HCT116 (cell line): ENCODE measurements around the gene ZBTB34. TPM values are rescaled to one million over a fixed set of nuclear protein-coding genes. Genes with fewer than 3 reads are reported as not detected.

Experiments used
- ATAC-seq: fragments of 200-7000 bp; cut with Tn5 transposase; 2 replicates; pipeline ENCODE4 v1.9.1; 2020; ENCODE audit warnings: mild to moderate bottlenecking, moderate library complexity
- BruUV-seq: library from RNA; stranded (reverse); fragments of 400-500 nt; replicated peaks from 2 replicates; lab custom pipeline; 2021; lab: Mats Ljungman, UMichigan
- CTCF ChIA-PET: fragments of 300-600 bp; sonication (Branson Sonifier 250); formaldehyde crosslinking; loops from one replicate; lab custom pipeline; 2021; ENCODE audit warnings: antibody characterized with exemption; lab: Charles Lee
- POLR2A ChIA-PET: fragments of 300-600, 350-600 bp; sonication (Branson Sonifier 250); formaldehyde crosslinking; loops from one replicate; lab custom pipeline; 2021; ENCODE audit warnings: antibody characterized with exemption; lab: Charles Lee
- RAD21 ChIA-PET, 2 experiments: fragments of 300-600 bp; sonication (Branson Sonifier 250); formaldehyde crosslinking; loops; one replicate each; lab custom pipeline; 2023; ENCODE audit warnings: low total read pairs in 2 of 2; ENCODE audit not compliant: uncharacterized antibody in 2 of 2, unreplicated experiment in 2 of 2, low non-redundant PET in 1 of 2; lab: Charles Lee
- DNase-seq: peaks from one replicate; pipeline ENCODE4 v3.0.0-alpha.2; 2010; ENCODE audit warnings: low read depth, low spot score
- H2AFZ ChIP-seq: fragments of 200-600 bp; shearing (Covaris generic), sonication (generic); 2 replicates; pipeline ENCODE4 v1.6.1; 2017; ENCODE audit warnings: low read depth, mixed run types, mixed read lengths, antibody characterized with exemption, low read length; ENCODE audit not compliant: poor library complexity, severe bottlenecking
- H3K27ac ChIP-seq: 2 replicates; pipeline ENCODE4 v1.5.1; 2012; ENCODE audit warnings: low read depth, low read length
- H3K27me3 ChIP-seq: fragments of 200-600 bp; sonication (generic); 2 replicates; pipeline ENCODE4 v1.6.1; 2016; ENCODE audit warnings: mixed run types, low read length, mixed read lengths; ENCODE audit not compliant: insufficient read depth
- H3K36me3 ChIP-seq, 2 experiments: fragments of 200-500 bp in 1 of 2; fragments of 200-600 bp in 1 of 2; sonication (Bioruptor generic) in 1 of 2; sonication (generic) in 1 of 2; 2 replicates each; pipeline versions ENCODE4 v1.5.1 to v1.6.1; 2014 to 2016; ENCODE audit warnings: low read length in 2 of 2, inconsistent platforms in 1 of 2, mixed read lengths in 1 of 2, mixed run types in 1 of 2; ENCODE audit not compliant: insufficient read depth in 2 of 2, control insufficient read depth in 1 of 2
- H3K4me1 ChIP-seq, 2 experiments: fragments of 200-600 bp in 1 of 2; sonication (generic) in 1 of 2; 2 replicates each; pipeline versions ENCODE4 v1.5.1 to v1.6.1; 2012 to 2017; ENCODE audit warnings: low read length in 2 of 2, inconsistent platforms in 1 of 2, mild to moderate bottlenecking in 1 of 2, mixed read lengths in 1 of 2, mixed run types in 1 of 2, moderate library complexity in 1 of 2; ENCODE audit not compliant: insufficient read depth in 2 of 2, control insufficient read depth in 1 of 2
- H3K4me2 ChIP-seq: fragments of 200-600 bp; sonication (generic); 2 replicates; pipeline ENCODE4 v1.6.1; 2017; ENCODE audit warnings: mixed run types, low read length, mixed read lengths
- H3K4me3 ChIP-seq, 2 experiments: fragments of 200-600 bp in 1 of 2; sonication (generic) in 1 of 2; replicated peaks in 1 of 2; 2 replicates each; pipeline ENCODE4 v1.5.1; 2011 to 2016; ENCODE audit warnings: low read length in 2 of 2, control low read depth in 1 of 2, low read depth in 1 of 2, mild to moderate bottlenecking in 1 of 2, mixed read lengths in 1 of 2, mixed run types in 1 of 2
- H3K79me2 ChIP-seq: fragments of 200-600 bp; sonication (generic); 2 replicates; pipeline ENCODE4 v1.6.1; 2017; ENCODE audit warnings: mild to moderate bottlenecking, mixed run types, low read length, moderate library complexity, mixed read lengths; ENCODE audit not compliant: insufficient read depth
- H3K9ac ChIP-seq: fragments of 200-600 bp; sonication (generic); 2 replicates; pipeline ENCODE4 v1.6.1; 2016; ENCODE audit warnings: low read length, mixed read lengths
- H3K9me2 ChIP-seq: fragments of 200-600 bp; sonication (generic), shearing (Covaris generic); 2 replicates; pipeline ENCODE4 v1.6.1; 2017; ENCODE audit warnings: mixed run types, mild to moderate bottlenecking, moderate library complexity; ENCODE audit not compliant: insufficient read depth
- H3K9me3 ChIP-seq, 2 experiments: fragments of 200-500 bp in 1 of 2; fragments of 200-600 bp in 1 of 2; sonication (Bioruptor generic) in 1 of 2; sonication (generic) in 1 of 2; 2 replicates each; pipeline ENCODE4 v1.6.1; 2014 to 2017; ENCODE audit warnings: low read length in 2 of 2, mixed read lengths in 2 of 2, inconsistent platforms in 1 of 2, low read depth in 1 of 2, mild to moderate bottlenecking in 1 of 2, mixed run types in 1 of 2, moderate library complexity in 1 of 2; ENCODE audit not compliant: control insufficient read depth in 1 of 2, insufficient read depth in 1 of 2
- H4K20me1 ChIP-seq: fragments of 200-600 bp; sonication (generic), shearing (Covaris generic); 2 replicates; pipeline ENCODE4 v1.6.1; 2017; ENCODE audit warnings: mixed run types, mild to moderate bottlenecking, moderate library complexity; ENCODE audit not compliant: insufficient read depth
- EGR1 ChIP-seq: IDR thresholded peaks from 2 replicates; pipeline ENCODE4 v1.6.1; 2012; ENCODE audit warnings: low read depth
- ELF1 ChIP-seq: IDR thresholded peaks from 2 replicates; pipeline ENCODE4 v1.6.1; 2012; ENCODE audit warnings: low read depth, borderline replicate concordance
- EZH2 ChIP-seq: fragments of 200-600 bp; sonication (generic); IDR thresholded peaks from 2 replicates; pipeline ENCODE4 v1.6.1; 2017; ENCODE audit warnings: antibody characterized with exemption, mixed run types
- FOSL1 ChIP-seq: IDR thresholded peaks from 2 replicates; pipeline ENCODE4 v1.6.1; 2012; ENCODE audit warnings: low read depth
- JUND ChIP-seq: IDR thresholded peaks from 2 replicates; pipeline ENCODE4 v1.6.1; 2012
- POLR2A ChIP-seq: IDR thresholded peaks from 2 replicates; pipeline ENCODE4 v1.7.0; 2011; ENCODE audit warnings: borderline replicate concordance; ENCODE audit not compliant: insufficient read depth, insufficient read length; ENCODE audit errors: extremely low read depth
- RAD21 ChIP-seq: IDR thresholded peaks from 2 replicates; pipeline ENCODE4 v1.6.1; 2012; ENCODE audit warnings: low read depth, mild to moderate bottlenecking
- REST ChIP-seq: IDR thresholded peaks from 2 replicates; pipeline ENCODE4 v1.6.1; 2012; ENCODE audit warnings: low read depth
- SP1 ChIP-seq: IDR thresholded peaks from 2 replicates; pipeline ENCODE4 v1.6.1; 2012; ENCODE audit warnings: low read depth
- TCF7L2 ChIP-seq: IDR thresholded peaks from 2 replicates; pipeline ENCODE4 v1.7.0; 2011; ENCODE audit warnings: borderline replicate concordance, inconsistent platforms; ENCODE audit not compliant: insufficient read depth, insufficient read length; ENCODE audit errors: extremely low read depth
- ZBTB33 ChIP-seq: IDR thresholded peaks from 2 replicates; pipeline ENCODE4 v1.6.1; 2011; ENCODE audit warnings: mild to moderate bottlenecking, low read length, moderate library complexity; ENCODE audit not compliant: insufficient replicate concordance; ENCODE audit errors: extremely low read depth
- ZFX ChIP-seq: fragments of 450-650 bp; IDR thresholded peaks from 2 replicates; pipeline ENCODE4 v1.6.1; 2017
- intact Hi-C: fragments of 100-400 bp; cut with micrococcal nuclease; formaldehyde crosslinking; loops from 2 replicates; pipeline ENCODE4 v1.10.0; 2022
- total RNA-seq: library from RNA; stranded (reverse); gene quantifications from one replicate; pipeline ENCODE4 v1.2.1, GENCODE V29; 2021; ENCODE audit not compliant: unreplicated experiment
- TF ChIP-seq, protein P1 (sequence below): IDR thresholded peaks from 2 replicates; pipeline ENCODE4 v1.6.1; 2012
- TF ChIP-seq, protein P2 (sequence below): IDR thresholded peaks from 2 replicates; pipeline ENCODE4 v1.6.1; 2012

ZBTB34 gene
- total RNA-seq, 1 experiment from 2014 or later: 5.6 TPM

DNA sequence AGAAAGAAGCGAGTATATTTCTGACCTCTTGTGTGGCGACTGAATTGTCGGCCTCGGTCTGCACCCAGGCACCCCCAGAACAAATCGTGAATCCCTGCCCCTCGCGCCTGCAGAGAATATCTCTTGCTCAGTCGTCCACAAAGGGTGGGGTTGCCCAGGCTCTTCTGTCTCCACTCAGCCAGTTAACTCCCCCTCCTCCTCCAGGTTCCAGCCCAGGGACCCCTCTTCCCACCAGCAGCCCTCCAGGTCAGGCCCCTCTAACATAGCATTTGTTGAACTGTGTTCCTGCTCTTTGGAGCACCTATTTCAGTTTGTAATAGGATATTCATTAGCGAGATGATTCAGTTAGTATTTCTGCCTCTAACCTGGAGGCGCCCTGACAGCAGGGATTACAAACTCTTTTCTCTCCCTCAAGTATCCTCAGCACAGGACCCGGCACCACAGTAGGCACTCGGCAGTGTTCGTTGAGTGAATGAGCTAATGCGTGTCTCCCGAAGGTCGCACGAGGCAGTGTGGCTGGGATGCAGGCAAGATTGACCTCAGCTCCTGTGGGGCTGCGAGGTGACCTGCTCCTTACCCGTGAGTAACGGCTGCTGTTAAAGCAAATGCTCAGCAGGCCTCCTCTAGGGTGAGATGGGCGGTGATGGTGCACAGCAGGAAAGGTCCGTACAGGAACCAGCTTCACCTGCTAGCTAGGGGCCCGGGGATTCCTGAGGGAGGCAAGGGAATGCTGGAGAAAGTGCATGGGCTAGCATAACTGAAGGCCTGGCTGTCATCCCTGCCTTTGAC, 25.8 kb downstream of the ZBTB34 start:
- Histone ChIP-seq H3K36me3 (no peaks in the 10 kb centered on the region), H2AFZ (no peak overlapping the region)
- intact Hi-C loops: no loop called here
- TF ChIP-seq REST (no peak), TCF7L2 (no peak), SP1 (no peak), ZFX (no peak), JUND (no peak), ZBTB33 (no peak), POLR2A (no peak), EGR1 (no peak), EZH2 (no peak), RAD21 (no peak), FOSL1 (no peak), ELF1 (no peak)
- TF ChIP-seq, protein P1, sequence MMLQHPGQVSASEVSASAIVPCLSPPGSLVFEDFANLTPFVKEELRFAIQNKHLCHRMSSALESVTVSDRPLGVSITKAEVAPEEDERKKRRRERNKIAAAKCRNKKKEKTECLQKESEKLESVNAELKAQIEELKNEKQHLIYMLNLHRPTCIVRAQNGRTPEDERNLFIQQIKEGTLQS: no peak
- TF ChIP-seq, protein P2, sequence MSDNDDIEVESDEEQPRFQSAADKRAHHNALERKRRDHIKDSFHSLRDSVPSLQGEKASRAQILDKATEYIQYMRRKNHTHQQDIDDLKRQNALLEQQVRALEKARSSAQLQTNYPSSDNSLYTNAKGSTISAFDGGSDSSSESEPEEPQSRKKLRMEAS: no peak
- TF ChIP-seq, all 23 proteins: peak for 0
- Histone ChIP-seq H3K9me2 (no peaks in the 10 kb centered on the region), H3K79me2 (no peaks in the 10 kb centered on the region; the same call in 1 of the 2 replicates), H4K20me1 (no peaks in the 10 kb centered on the region), H3K4me2 (no peak overlapping the region), H3K9ac (no peak overlapping the region), H3K27me3 (no peaks in the 10 kb centered on the region), H3K4me1 (no peaks in the 10 kb centered on the region), H3K4me3 (no peak overlapping the region), H3K9me3 (no peaks in the 10 kb centered on the region), H3K27ac (no peak overlapping the region)
- RAD21 ChIA-PET: no interaction called here
- no peak for DNase-seq
- POLR2A ChIA-PET: no interaction called here
- BruUV-seq: no TSS peak
- CTCF ChIA-PET: no interaction called here
- ATAC-seq: no peak
